IPS DF 6.9 (cell line): ENCODE results near the gene CADPS.

ENCODE experiments used
- DNase-seq: peaks from one replicate; pipeline ENCODE4 v3.0.0-alpha.2; 2013; ENCODE audit warnings: low read depth, low spot score
- H3K27ac ChIP-seq: one replicate; pipeline ENCODE4 v1.5.1; 2013; ENCODE audit warnings: low read length, control low read depth
- H3K27me3 ChIP-seq: 2 replicates; pipeline ENCODE4 v1.6.1; 2013; ENCODE audit warnings: mild to moderate bottlenecking, low read length; ENCODE audit not compliant: control insufficient read depth, insufficient read depth
- H3K36me3 ChIP-seq: 2 replicates; pipeline ENCODE4 v1.6.1; 2013; ENCODE audit warnings: low read length; ENCODE audit not compliant: control insufficient read depth, insufficient read depth
- H3K4me1 ChIP-seq: 2 replicates; pipeline ENCODE4 v1.6.1; 2013; ENCODE audit warnings: low read length; ENCODE audit not compliant: control insufficient read depth, insufficient read depth
- H3K4me3 ChIP-seq: 2 replicates; pipeline ENCODE4 v1.5.1; 2013; ENCODE audit warnings: mild to moderate bottlenecking, low read length
- H3K9me3 ChIP-seq: 2 replicates; pipeline ENCODE4 v1.6.1; 2013; ENCODE audit warnings: low read length, inconsistent platforms; ENCODE audit not compliant: control insufficient read depth, insufficient read depth
- WGBS: extraction: QIAGEN DNeasy Blood & Tissue Kit; methylation state at CpG from one replicate; pipeline ENCODE4 v1.1.7; 2013; ENCODE audit warnings: mixed read lengths, missing lambda C conversion rate; ENCODE audit not compliant: insufficient read length, insufficient coverage; 5-methylcytosine and 5-hydroxymethylcytosine counted together

The CADPS gene

GRCh38 chr3:62873761-62874710 lies 1.2 kb downstream of the CADPS start:
- no peaks in the 10 kb centered on the region for H3K4me1 ChIP-seq
- DNase-seq, result peak; percentile 70
- no peaks in the 10 kb centered on the region for H3K9me3 ChIP-seq
- H3K36me3 ChIP-seq, result no peaks in the 10 kb centered on the region
- H3K4me3 ChIP-seq, result peak overlapping the region; percentile 62
- no peak overlapping the region for H3K27ac ChIP-seq
- no peaks in the 10 kb centered on the region for H3K27me3 ChIP-seq
- WGBS, result no CpG with 5 or more reads among the region's 77 CpGs

- Histone ChIP-seq H3K27ac (no peak overlapping the region), H3K27me3 (no peaks in the 10 kb centered on the region), H3K36me3 (no peaks in the 10 kb centered on the region), H3K4me1 (no peaks in the 10 kb centered on the region), H3K9me3 (no peaks in the 10 kb centered on the region), H3K4me3 (peak overlapping the region; percentile 62; the same call in 1 of the 2 replicates)
- DNase-seq, result no peak
- WGBS, result no CpG with 5 or more reads among the region's 4 CpGs
Measured at GRCh38 chr3:62873451-62873760, 1.8 kb downstream of the CADPS start.

GRCh38 chr3:62872318-62872717 lies 2.9 kb downstream of the CADPS start:
- DNase-seq, result no peak
- no peak overlapping the region for H3K4me3 ChIP-seq
- no peaks in the 10 kb centered on the region for H3K9me3 ChIP-seq
- no peaks in the 10 kb centered on the region for H3K36me3 ChIP-seq
- H3K4me1 ChIP-seq, result no peaks in the 10 kb centered on the region
- WGBS, result no CpG with 5 or more reads among the region's 1 CpG
- no peak overlapping the region for H3K27ac ChIP-seq
- H3K27me3 ChIP-seq, result no peaks in the 10 kb centered on the region

GRCh38 chr3:62870321-62870720 lies 4.9 kb downstream of the CADPS start:
- DNase-seq, result no peak
- H3K4me3 ChIP-seq, result no peak overlapping the region
- H3K27me3 ChIP-seq, result no peaks in the 10 kb centered on the region
- no peak overlapping the region for H3K27ac ChIP-seq
- H3K36me3 ChIP-seq, result no peaks in the 10 kb centered on the region
- no CpG with 5 or more reads among the region's 1 CpG for WGBS
- H3K9me3 ChIP-seq, result no peaks in the 10 kb centered on the region
- no peaks in the 10 kb centered on the region for H3K4me1 ChIP-seq

- no CpG with 5 or more reads among the region's 3 CpGs for WGBS
- no peak overlapping the region for H3K4me3 ChIP-seq
- H3K9me3 ChIP-seq, result no peaks in the 10 kb centered on the region
- no peaks in the 10 kb centered on the region for H3K36me3 ChIP-seq
- no peaks in the 10 kb centered on the region for H3K27me3 ChIP-seq
- H3K4me1 ChIP-seq, result no peaks in the 10 kb centered on the region; the same call in 1 of the 2 replicates
- no peak overlapping the region for H3K27ac ChIP-seq
- DNase-seq, result no peak
Measured at GRCh38 chr3:62863648-62864047, 11.6 kb downstream of the CADPS start.

GRCh38 chr3:62859203-62859791 lies 15.9 kb downstream of the CADPS start:
- Histone ChIP-seq H3K4me1 (no peaks in the 10 kb centered on the region; the same call in 1 of the 2 replicates), H3K36me3 (no peaks in the 10 kb centered on the region), H3K27ac (no peak overlapping the region), H3K4me3 (no peak overlapping the region), H3K27me3 (no peaks in the 10 kb centered on the region), H3K9me3 (no peaks in the 10 kb centered on the region)
- no CpG with 5 or more reads among the region's 5 CpGs for WGBS
- DNase-seq, result no peak

GRCh38 chr3:62845996-62846395 lies 29.2 kb downstream of the CADPS start:
- no peaks in the 10 kb centered on the region for H3K27me3 ChIP-seq
- DNase-seq, result no peak
- no CpG with 5 or more reads among the region's 4 CpGs for WGBS
- no peaks in the 10 kb centered on the region for H3K9me3 ChIP-seq
- H3K27ac ChIP-seq, result no peak overlapping the region
- H3K36me3 ChIP-seq, result no peaks in the 10 kb centered on the region
- no peak overlapping the region for H3K4me3 ChIP-seq
- H3K4me1 ChIP-seq, result no peaks in the 10 kb centered on the region

GRCh38 chr3:62843508-62843907 lies 31.7 kb downstream of the CADPS start:
- Histone ChIP-seq H3K27me3 (no peaks in the 10 kb centered on the region), H3K27ac (no peak overlapping the region), H3K4me1 (no peaks in the 10 kb centered on the region), H3K36me3 (no peaks in the 10 kb centered on the region), H3K4me3 (no peak overlapping the region), H3K9me3 (no peaks in the 10 kb centered on the region)
- WGBS, result no CpG with 5 or more reads among the region's 1 CpG
- no peak for DNase-seq

DNA sequence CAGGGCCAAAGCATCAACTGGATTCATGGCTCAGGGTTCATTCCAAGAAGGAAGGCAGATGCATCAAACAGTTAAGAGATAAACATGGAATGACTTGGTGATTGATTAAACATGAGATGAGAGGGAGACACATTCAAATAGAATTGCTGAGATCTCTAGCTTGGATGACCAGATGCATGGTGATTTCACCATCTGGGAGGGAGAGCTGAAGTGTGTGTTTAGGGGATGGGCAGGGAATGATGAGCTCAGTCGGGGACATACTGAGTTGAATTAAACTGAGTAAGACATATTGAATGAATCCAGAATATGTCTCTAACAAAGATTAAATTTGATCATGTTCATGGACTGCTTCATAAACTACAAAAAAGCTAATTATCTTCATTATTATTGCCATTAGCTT lies 35.5 kb downstream of the CADPS start:
- Histone ChIP-seq H3K36me3 (no peaks in the 10 kb centered on the region), H3K4me3 (no peak overlapping the region), H3K9me3 (no peaks in the 10 kb centered on the region), H3K27ac (no peak overlapping the region), H3K27me3 (no peaks in the 10 kb centered on the region), H3K4me1 (no peaks in the 10 kb centered on the region)
- no CpG with 5 or more reads among the region's 1 CpG for WGBS
- DNase-seq, result no peak

- no peaks in the 10 kb centered on the region for H3K9me3 ChIP-seq
- H3K36me3 ChIP-seq, result no peaks in the 10 kb centered on the region
- no peak for DNase-seq
- WGBS, result no CpG with 5 or more reads among the region's 6 CpGs
- H3K27ac ChIP-seq, result no peak overlapping the region
- H3K27me3 ChIP-seq, result no peaks in the 10 kb centered on the region
- no peaks in the 10 kb centered on the region for H3K4me1 ChIP-seq
- H3K4me3 ChIP-seq, result no peak overlapping the region
Measured at GRCh38 chr3:62837145-62837787, 38.0 kb downstream of the CADPS start.
